ENCODE results near the gene NDUFAF5. TPM values are rescaled to one million over a fixed set of nuclear protein-coding genes. Genes with fewer than 3 reads are reported as not detected.
A peak's percentile ranks its signal among the peaks of the same experiment; 100 is the strongest.
"Not testable (repeated sequence)": the region's sequence is repeated elsewhere in the genome, so short reads cannot be mapped to it uniquely, and the experiment has no call there.

Gene NDUFAF5, protein sequence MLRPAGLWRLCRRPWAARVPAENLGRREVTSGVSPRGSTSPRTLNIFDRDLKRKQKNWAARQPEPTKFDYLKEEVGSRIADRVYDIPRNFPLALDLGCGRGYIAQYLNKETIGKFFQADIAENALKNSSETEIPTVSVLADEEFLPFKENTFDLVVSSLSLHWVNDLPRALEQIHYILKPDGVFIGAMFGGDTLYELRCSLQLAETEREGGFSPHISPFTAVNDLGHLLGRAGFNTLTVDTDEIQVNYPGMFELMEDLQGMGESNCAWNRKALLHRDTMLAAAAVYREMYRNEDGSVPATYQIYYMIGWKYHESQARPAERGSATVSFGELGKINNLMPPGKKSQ
- 10 to 100 TPM; 22.0 to 24.3 TPM for total RNA-seq

DNA sequence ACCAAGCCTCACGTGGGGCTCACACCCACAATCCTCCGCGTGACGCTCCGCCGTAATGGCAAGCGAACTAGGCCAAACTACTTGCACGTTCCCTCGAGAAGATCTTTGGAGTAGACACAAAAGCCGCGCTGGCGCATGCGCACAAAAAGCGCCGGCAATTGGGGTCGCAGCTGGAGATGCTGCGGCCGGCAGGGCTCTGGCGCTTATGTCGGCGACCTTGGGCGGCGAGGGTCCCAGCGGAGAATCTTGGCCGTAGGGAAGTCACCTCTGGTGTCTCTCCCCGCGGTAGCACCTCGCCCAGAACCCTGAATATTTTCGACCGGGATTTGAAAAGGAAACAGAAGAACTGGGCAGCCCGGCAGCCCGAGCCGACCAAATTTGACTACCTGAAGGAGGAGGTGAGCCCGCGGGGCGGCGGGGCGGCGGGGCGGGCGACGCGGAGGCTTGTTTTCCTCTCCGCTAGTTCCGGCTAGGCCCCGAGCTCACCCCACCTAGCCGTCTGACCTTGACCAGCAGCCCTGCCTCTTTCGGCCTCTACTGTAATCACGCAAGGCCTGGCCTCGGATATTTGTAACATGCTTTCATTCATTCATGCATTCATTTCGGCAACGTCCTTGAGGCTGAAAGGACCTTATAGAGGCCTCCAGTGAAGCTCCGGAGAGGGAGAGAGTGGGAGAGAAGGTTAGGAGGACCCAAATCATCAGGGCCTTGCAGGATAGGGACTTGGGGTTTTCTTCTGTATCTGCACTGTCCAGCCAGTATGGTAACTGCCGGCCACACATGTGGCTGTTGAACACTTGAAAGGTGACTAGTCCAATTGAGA, at the start of gene NDUFAF5, which contains the start of gene ESF1:
NDUFAF5 (plus strand) TSS at position 136 of the 823 bp plus-strand sequence; CDS start at position 177, 41 bp downstream.
ESF1 (minus strand) TSS at position 27 of the 823 bp plus-strand sequence. CDS start 1,779 bp downstream, outside the sequence.
- peak within 1 kb of the TSS; percentile 89 for H3K27ac Mint-ChIP-seq
- DNase-seq (peak; percentile 95), ATAC-seq (peak; percentile 95)
- H3K4me1 Mint-ChIP-seq: peaks cover 53% of the 10 kb centered on the region
- ChIA-PET POLR2A (no interaction called here), CTCF (interaction anchor here (0.5 to 2.8 kb wide), 8 partner anchors 8 to 366 kb away, joined by 3 to 19 read pairs (median 5); no protein-coding TSS in a partner anchor)
- no peaks in the 10 kb centered on the region for H3K27me3 Mint-ChIP-seq
- H3K4me3 Mint-ChIP-seq: peak within 1 kb of the TSS; percentile 82
- intact Hi-C loops (cut with DNase I, micrococcal nuclease): loop anchor here (1.0 to 10.0 kb wide), 6 partner anchors 32 to 1890 kb away; partner anchors contain the start of genes TASP1 (in 2 of the 2) and ISM1 (in 1 of the 2)
- H3K9me3 Mint-ChIP-seq (ENCODE audit: low read depth): no peaks in the 10 kb centered on the region
- peaks cover 41% of the 10 kb centered on the region for H3K36me3 Mint-ChIP-seq (ENCODE audit: low read depth)

DNA sequence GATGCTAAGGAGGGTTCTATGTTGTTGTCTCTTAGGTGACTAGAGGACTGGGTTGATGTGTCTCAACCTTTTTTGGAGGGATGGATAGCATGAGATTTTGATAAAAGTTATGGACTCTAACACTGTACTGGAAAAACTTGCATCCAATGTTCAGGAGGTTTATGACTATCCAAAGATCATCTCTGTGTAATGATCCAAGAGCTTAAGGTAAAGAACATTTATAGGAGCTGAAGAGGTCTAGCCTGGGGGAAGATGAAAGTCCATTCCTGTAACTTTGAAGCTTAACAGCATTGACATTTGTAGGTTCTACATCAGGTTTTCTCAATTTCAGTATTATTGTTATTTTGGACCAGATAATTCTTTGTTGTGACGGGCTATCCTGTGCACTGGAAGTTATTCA, 49.0 kb upstream of the NDUFAF5 start:
- no peaks in the 10 kb centered on the region for H3K27me3 Mint-ChIP-seq
- intact Hi-C loops (cut with DNase I, micrococcal nuclease): no loop called here
- ATAC-seq (no peak), DNase-seq (no peak)
- H3K4me3 Mint-ChIP-seq: no peak overlapping the region
- H3K9me3 Mint-ChIP-seq (ENCODE audit: low read depth): peaks cover 5% of the 10 kb centered on the region
- ChIA-PET CTCF (interaction anchor here (0.6 to 1.4 kb wide), 2 partner anchors 9 to 25 kb away, joined by 3 to 5 read pairs; no protein-coding TSS in a partner anchor), POLR2A (no interaction called here)
- H3K27ac Mint-ChIP-seq: no peak overlapping the region
- peaks cover 49% of the 10 kb centered on the region for H3K36me3 Mint-ChIP-seq (ENCODE audit: low read depth)
- peaks cover 3% of the 10 kb centered on the region for H3K4me1 Mint-ChIP-seq

DNA sequence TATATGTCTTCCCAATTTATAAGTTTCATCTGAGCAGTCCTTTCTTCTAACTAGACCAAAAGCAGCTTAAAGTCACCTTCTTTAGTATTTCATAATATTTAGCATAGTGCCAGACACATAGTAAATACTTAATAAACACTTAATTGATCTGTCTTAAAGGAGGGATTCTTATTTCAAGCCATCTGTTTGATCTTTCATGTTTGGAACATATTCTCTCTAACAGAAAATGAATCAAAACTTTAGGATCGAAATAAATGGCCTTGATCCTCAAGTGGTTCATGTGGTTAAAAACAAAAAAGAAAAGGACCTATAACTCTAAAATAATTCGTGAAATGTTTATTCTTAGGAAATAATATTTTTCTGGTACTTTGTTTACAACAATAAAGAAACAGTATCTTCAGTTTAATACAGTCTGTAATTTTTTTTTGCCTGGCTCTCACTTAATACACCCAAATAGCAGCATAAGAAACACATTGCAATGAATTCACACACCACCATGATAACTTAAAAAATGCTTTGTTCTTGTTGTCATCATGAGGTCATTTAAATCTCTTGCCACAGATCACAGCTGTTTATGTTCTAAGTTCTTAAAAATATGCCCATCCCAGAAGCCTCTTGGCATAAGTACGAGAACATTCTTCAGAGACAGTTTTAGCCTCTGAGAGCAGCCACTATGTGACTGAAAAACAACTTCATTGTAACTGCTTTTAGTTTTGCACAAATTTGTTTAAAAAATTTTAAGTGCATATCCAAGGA, 48.2 kb upstream of the NDUFAF5 start:
- Mint-ChIP-seq H3K4me3 (no peak overlapping the region), H3K4me1 (peaks cover 3% of the 10 kb centered on the region), H3K9me3 (ENCODE audit: low read depth) (peaks cover 11% of the 10 kb centered on the region), H3K27ac (no peak overlapping the region), H3K36me3 (ENCODE audit: low read depth) (peaks cover 52% of the 10 kb centered on the region), H3K27me3 (no peaks in the 10 kb centered on the region)
- no peak for DNase-seq
- POLR2A ChIA-PET: no interaction called here
- no peak for ATAC-seq
- intact Hi-C loops (cut with DNase I, micrococcal nuclease): no loop called here
- CTCF ChIA-PET: interaction anchor here (0.6 to 1.4 kb wide), 4 partner anchors 8 to 295 kb away, joined by 3 to 5 read pairs (median 4); no protein-coding TSS in a partner anchor

- intact Hi-C loops (cut with DNase I, micrococcal nuclease); H3K4me1 Mint-ChIP-seq; H3K27me3 Mint-ChIP-seq; H3K27ac Mint-ChIP-seq; DNase-seq; H3K4me3 Mint-ChIP-seq; ATAC-seq; POLR2A ChIA-PET: not testable (repeated sequence)
- CTCF ChIA-PET: interaction anchor here (1.2 kb wide), 1 partner anchor 24 kb away, joined by 4 read pairs; no protein-coding TSS in a partner anchor
- peaks cover 52% of the 10 kb centered on the region for H3K36me3 Mint-ChIP-seq (ENCODE audit: low read depth)
- peaks cover 13% of the 10 kb centered on the region for H3K9me3 Mint-ChIP-seq (ENCODE audit: low read depth)
Measured at GRCh38 chr20:13738187-13738586, 46.6 kb upstream of the NDUFAF5 start.

GRCh38 chr20:13739731-13740649, 44.8 kb upstream of the NDUFAF5 start:
- Mint-ChIP-seq H3K4me3 (no peak overlapping the region), H3K4me1 (peaks cover 4% of the 10 kb centered on the region), H3K36me3 (ENCODE audit: low read depth) (peaks cover 62% of the 10 kb centered on the region), H3K27me3 (no peaks in the 10 kb centered on the region), H3K9me3 (ENCODE audit: low read depth) (peaks cover 15% of the 10 kb centered on the region), H3K27ac (no peak overlapping the region)
- no peak for DNase-seq
- ChIA-PET POLR2A (no interaction called here), CTCF (interaction anchor here (0.7 to 1.0 kb wide), 3 partner anchors 33 to 282 kb away, joined by 3 read pairs; no protein-coding TSS in a partner anchor)
- intact Hi-C loops (cut with DNase I, micrococcal nuclease): no loop called here
- ATAC-seq: no peak

GRCh38 chr20:13741879-13742278, 42.9 kb upstream of the NDUFAF5 start:
- Mint-ChIP-seq H3K4me1 (peaks cover 4% of the 10 kb centered on the region), H3K36me3 (ENCODE audit: low read depth) (peaks cover 68% of the 10 kb centered on the region), H3K27ac (no peak overlapping the region), H3K4me3 (no peak overlapping the region), H3K27me3 (no peaks in the 10 kb centered on the region), H3K9me3 (ENCODE audit: low read depth) (peaks cover 15% of the 10 kb centered on the region)
- ChIA-PET POLR2A (no interaction called here), CTCF (interaction anchor here (1.1 kb wide), 1 partner anchor 16 kb away, joined by 3 read pairs; no protein-coding TSS in a partner anchor)
- ATAC-seq (no peak), DNase-seq (no peak)
- intact Hi-C loops (cut with DNase I, micrococcal nuclease): no loop called here

DNA sequence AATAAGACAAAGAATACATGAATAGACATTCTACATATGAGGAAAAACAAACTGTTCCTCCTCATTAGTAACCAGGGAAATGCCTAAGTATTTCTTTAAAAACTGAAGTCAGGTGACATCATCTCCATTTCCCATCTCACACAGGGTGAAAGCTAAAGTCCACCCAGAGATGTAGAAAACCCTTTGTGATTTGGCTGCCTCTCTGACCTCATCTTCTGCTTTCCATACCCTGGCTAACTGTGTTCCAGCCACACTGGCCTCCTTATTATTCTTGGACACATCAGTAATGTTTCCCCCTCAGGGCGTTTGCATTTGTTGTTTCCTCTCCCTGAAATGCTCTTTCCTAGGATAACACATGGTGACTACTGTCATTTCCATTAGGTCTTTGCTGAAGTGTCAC, 40.5 kb upstream of the NDUFAF5 start:
- Mint-ChIP-seq H3K4me1 (peaks cover 4% of the 10 kb centered on the region), H3K9me3 (ENCODE audit: low read depth) (peaks cover 15% of the 10 kb centered on the region), H3K36me3 (ENCODE audit: low read depth) (peaks cover 58% of the 10 kb centered on the region), H3K4me3 (no peak overlapping the region), H3K27me3 (no peaks in the 10 kb centered on the region), H3K27ac (no peak overlapping the region)
- ATAC-seq (no peak), DNase-seq (no peak)
- intact Hi-C loops (cut with DNase I, micrococcal nuclease): no loop called here
- ChIA-PET CTCF (interaction anchor here (1.5 kb wide), 1 partner anchor 9 kb away, joined by 5 read pairs; no protein-coding TSS in a partner anchor), POLR2A (no interaction called here)

- Mint-ChIP-seq H3K9me3 (ENCODE audit: low read depth) (peaks cover 11% of the 10 kb centered on the region), H3K36me3 (ENCODE audit: low read depth) (peaks cover 47% of the 10 kb centered on the region), H3K27ac (no peak overlapping the region), H3K4me3 (no peak overlapping the region), H3K27me3 (no peaks in the 10 kb centered on the region), H3K4me1 (peaks cover 1% of the 10 kb centered on the region)
- intact Hi-C loops (cut with DNase I, micrococcal nuclease): no loop called here
- ATAC-seq: no peak
- POLR2A ChIA-PET: no interaction called here
- CTCF ChIA-PET: interaction anchor here (1.5 kb wide), 1 partner anchor 10 kb away, joined by 5 read pairs; no protein-coding TSS in a partner anchor
- no peak for DNase-seq
Measured at GRCh38 chr20:13745784-13746183, 39.0 kb upstream of the NDUFAF5 start.

- Mint-ChIP-seq H3K36me3 (ENCODE audit: low read depth) (peaks cover 15% of the 10 kb centered on the region), H3K4me1 (no peaks in the 10 kb centered on the region), H3K9me3 (ENCODE audit: low read depth) (no peaks in the 10 kb centered on the region), H3K27me3 (no peaks in the 10 kb centered on the region), H3K27ac (no peak overlapping the region), H3K4me3 (no peak overlapping the region)
- CTCF ChIA-PET: interaction anchor here (2.0 kb wide), 1 partner anchor 9 kb away, joined by 5 read pairs; no protein-coding TSS in a partner anchor
- POLR2A ChIA-PET: no interaction called here
- DNase-seq (no peak), ATAC-seq (no peak)
- intact Hi-C loops (cut with DNase I, micrococcal nuclease): no loop called here
Measured at GRCh38 chr20:13749811-13750210, 35.0 kb upstream of the NDUFAF5 start.

DNA sequence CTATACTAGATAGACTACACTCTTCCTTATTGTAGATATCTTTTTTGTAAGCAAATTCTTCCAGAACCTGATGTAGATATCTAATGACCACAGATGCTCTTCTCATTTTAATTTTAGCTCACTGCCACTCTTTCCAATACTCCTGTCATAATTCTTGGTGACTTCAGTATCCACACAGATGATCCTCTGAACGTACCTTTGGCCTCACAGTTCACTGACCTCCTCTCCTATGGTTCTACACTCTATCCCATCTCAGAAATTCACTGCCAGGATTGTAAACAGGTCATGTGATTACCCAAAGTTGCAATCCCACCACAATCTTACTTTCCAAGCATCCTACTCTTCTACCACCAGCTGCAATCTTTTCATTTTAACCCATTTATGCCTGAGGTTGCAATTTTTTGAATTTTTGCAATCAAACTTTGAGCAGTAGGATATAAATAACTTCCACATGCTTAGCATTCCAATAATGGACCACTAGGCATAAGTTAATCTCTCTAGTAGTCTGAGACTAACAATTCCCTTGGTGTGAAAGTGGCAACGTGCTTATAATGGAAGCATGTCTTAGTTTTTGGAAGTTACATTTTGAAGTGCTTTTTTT, 31.3 kb upstream of the NDUFAF5 start:
- DNase-seq (no peak), ATAC-seq (no peak)
- ChIA-PET POLR2A (no interaction called here), CTCF (interaction anchor here (0.8 kb wide), 1 partner anchor 10 kb away, joined by 5 read pairs; no protein-coding TSS in a partner anchor)
- Mint-ChIP-seq H3K4me1 (no peaks in the 10 kb centered on the region), H3K4me3 (no peak overlapping the region), H3K27ac (no peak overlapping the region), H3K36me3 (ENCODE audit: low read depth) (peaks cover 16% of the 10 kb centered on the region), H3K27me3 (no peaks in the 10 kb centered on the region), H3K9me3 (ENCODE audit: low read depth) (no peaks in the 10 kb centered on the region)
- intact Hi-C loops (cut with DNase I, micrococcal nuclease): no loop called here

All from activated CD4-positive, alpha-beta T cell treated with anti-CD3 and anti-CD28 coated beads for 36 hours (primary cell).